HepG2 (cell line): ENCODE measurements around the gene VAMP8. TPM values are rescaled to one million over a fixed set of nuclear protein-coding genes. Genes with fewer than 3 reads are reported as not detected.

Source experiments
- ATAC-seq: fragments of 200-7000 bp; cut with Tn5 transposase; 3 replicates; pipeline ENCODE4 v1.9.1; 2020; ENCODE audit warnings: mild to moderate bottlenecking, moderate library complexity
- BruUV-seq: library from RNA; stranded (reverse); fragments of 400-500 nt; replicated peaks from 2 replicates; lab custom pipeline; 2021; lab: Mats Ljungman, UMichigan
- CTCF ChIA-PET: fragments of 300-600 bp; formaldehyde crosslinking; extraction: SDS; loops from one replicate; lab custom pipeline; 2021; ENCODE audit warnings: low total read pairs, inconsistent platforms, low intra/inter-chr PET ratio; lab: Yijun Ruan, JAX
- POLR2A ChIA-PET: fragments of 350-600 bp; sonication (Branson Sonifier 250); formaldehyde crosslinking; loops from one replicate; lab custom pipeline; 2020; ENCODE audit warnings: antibody characterized with exemption, inconsistent platforms; lab: Yijun Ruan, JAX
- DNase-seq: peaks from one replicate; pipeline ENCODE4 v3.0.0-alpha.2; 2015; ENCODE audit warnings: low spot score
- FAIRE-seq: peaks from 3 replicates; lab custom pipeline; 2011; peaks lifted over from hg19 to GRCh38; lab: Jason Lieb, UNC
- H2AFZ ChIP-seq: one replicate; pipeline ENCODE4 v1.6.1; 2011; ENCODE audit warnings: low read length, inconsistent platforms
- H3K27ac ChIP-seq: fragments of 300-600 bp; 3 replicates; pipeline ENCODE4 v1.8.0; 2011; ENCODE audit warnings: mixed run types, mild to moderate bottlenecking, mixed read lengths, low read length, inconsistent platforms; ENCODE audit not compliant: insufficient read depth; ENCODE audit errors: extremely low read length
- H3K27me3 ChIP-seq, 2 experiments: fragments of 200-600 bp in 1 of 2; 2 replicates in 1 of 2; 3 replicates in 1 of 2; pipeline versions ENCODE4 v1.6.0 to v1.8.0; 2011; ENCODE audit warnings: low read length in 2 of 2, mild to moderate bottlenecking in 2 of 2, moderate library complexity in 2 of 2, inconsistent platforms in 1 of 2; ENCODE audit not compliant: insufficient read depth in 2 of 2, control insufficient read depth in 1 of 2
- H3K36me3 ChIP-seq, 2 experiments: fragments of 200-600 bp in 1 of 2; replicated peaks in 1 of 2; 2 replicates in 1 of 2; 3 replicates in 1 of 2; pipeline versions ENCODE4 v1.5.1 to v1.8.0; 2011; ENCODE audit warnings: low read length in 2 of 2, inconsistent platforms in 1 of 2; ENCODE audit not compliant: insufficient read depth in 2 of 2, control insufficient read depth in 1 of 2
- H3K4me1 ChIP-seq: 2 replicates; pipeline ENCODE4 v1.5.1; 2012; ENCODE audit warnings: low read length, inconsistent platforms; ENCODE audit not compliant: insufficient read depth
- H3K4me2 ChIP-seq: 2 replicates; pipeline ENCODE4 v1.6.0; 2011; ENCODE audit warnings: low read depth, low read length, inconsistent platforms
- H3K4me3 ChIP-seq, 3 experiments: fragments of 200-600 bp in 1 of 3; sonication (generic), shearing (Covaris generic) in 1 of 3; replicated peaks in 1 of 3; 2 replicates each; pipeline ENCODE4 v1.5.1; 2011 to 2016; ENCODE audit warnings: low read length in 3 of 3, inconsistent platforms in 2 of 3, low read depth in 2 of 3, mild to moderate bottlenecking in 2 of 3, control low read depth in 1 of 3, mixed read lengths in 1 of 3; ENCODE audit not compliant: insufficient read depth in 1 of 3
- H3K79me2 ChIP-seq: one replicate; pipeline ENCODE4 v1.6.1; 2011; ENCODE audit warnings: low read length, inconsistent platforms; ENCODE audit not compliant: insufficient read depth
- H3K9ac ChIP-seq: 2 replicates; pipeline ENCODE4 v1.6.0; 2011; ENCODE audit warnings: mild to moderate bottlenecking, low read depth, low read length, inconsistent platforms; ENCODE audit not compliant: insufficient read depth
- H3K9me3 ChIP-seq: 2 replicates; pipeline ENCODE4 v1.5.1; 2012; ENCODE audit warnings: mild to moderate bottlenecking, low read length
- H4K20me1 ChIP-seq: 2 replicates; pipeline ENCODE4 v1.6.0; 2011; ENCODE audit warnings: inconsistent platforms, mild to moderate bottlenecking, low read length, moderate library complexity; ENCODE audit not compliant: insufficient read depth
- GFI1 ChIP-seq: sonication (generic); formaldehyde crosslinking; IDR thresholded peaks from 2 replicates; pipeline ENCODE4 v1.5.0; 2020; ENCODE audit warnings: missing genetic modification reagents, mild to moderate bottlenecking, borderline replicate concordance
- KDM4B ChIP-seq: sonication (generic); formaldehyde crosslinking; IDR thresholded peaks from 2 replicates; pipeline ENCODE4 v1.4.0; 2020; ENCODE audit warnings: missing genetic modification reagents
- KDM6A ChIP-seq: IDR thresholded peaks from 2 replicates; pipeline ENCODE4 v1.6.1; 2016; ENCODE audit warnings: low read depth
- PAF1 ChIP-seq: IDR thresholded peaks from 2 replicates; pipeline ENCODE4 v1.6.1; 2016; ENCODE audit warnings: missing genetic modification reagents, missing compliant biosample characterization
- ZBTB21 ChIP-seq: sonication (generic); formaldehyde crosslinking; IDR thresholded peaks from 2 replicates; pipeline ENCODE4 v1.4.0; 2020; ENCODE audit warnings: missing genetic modification reagents
- ZNF33A ChIP-seq: sonication (generic); formaldehyde crosslinking; IDR thresholded peaks from 2 replicates; pipeline ENCODE4 v1.5.1; 2020; ENCODE audit warnings: missing genetic modification reagents, mild to moderate bottlenecking, moderate library complexity, borderline replicate concordance
- WGBS: methylation state at CpG from one replicate; pipeline ENCODE4 v1.1.6; 2017; ENCODE audit warnings: low lambda C conversion rate; 5-methylcytosine and 5-hydroxymethylcytosine counted together
- in situ Hi-C: cut with HindIII; loops from 2 replicates; pipeline ENCODE4 v1.10.0; 2017; ENCODE audit warnings: low pct_unique_long_range_greater_than_20kb; ENCODE audit not compliant: extremely low pct_ligation_motif_present
- intact Hi-C: fragments of 100-400 bp; cut with micrococcal nuclease; formaldehyde crosslinking; loops from one replicate; pipeline ENCODE4 v1.10.0; 2022; ENCODE audit not compliant: unreplicated experiment
- polyA plus RNA-seq, 8 experiments: library from polyadenylated mRNA; depleted of rRNA in 3 of 8; stranded (reverse) in 7 of 8; unstranded in 1 of 8; fragments of >200 nt; fragmentation: Illumina TruSeq in 4 of 8; extraction: Trizol in 4 of 8; gene quantifications; 2 replicates each; pipeline versions ENCODE4 v1.2.1 to v1.2.3, GENCODE V29; 2011 to 2016; ENCODE audit warnings: low read depth in 4 of 8, missing spikeins in 1 of 8, mixed read lengths in 1 of 8; ENCODE audit not compliant: insufficient read depth in 1 of 8
- total RNA-seq, 5 experiments: library from RNA; depleted of rRNA; stranded (reverse); fragments of >200 nt; fragmentation: Illumina TruSeq; extraction: Trizol; gene quantifications; 2 replicates each; pipeline ENCODE4 v1.2.3, GENCODE V29; 2016; ENCODE audit warnings: low read depth in 1 of 5

The VAMP8 gene
- total and polyA plus RNA-seq, 2 of the 13 experiments (the other 11 are each of a cell fraction or from before 2014, with no cell fraction given): 83.3 to 157 TPM

- Histone ChIP-seq H2AFZ (no peak overlapping the region), H3K27me3 (no peaks in the 10 kb centered on the region), H3K4me2 (no peak overlapping the region), H4K20me1 (peaks cover 12% of the 10 kb centered on the region; the same call in 1 of the 2 replicates), H3K36me3 (peaks cover 44 to 84% of the 10 kb centered on the region in 2 experiments), H3K9ac (no peak overlapping the region), H3K27ac (no peak overlapping the region), H3K4me3 (no peak overlapping the region), H3K9me3 (no peaks in the 10 kb centered on the region), H3K79me2 (peaks cover 32% of the 10 kb centered on the region), H3K4me1 (peaks cover 33% of the 10 kb centered on the region)
- in situ Hi-C loops: loop anchor here (5.0 kb wide), 2 partner anchors 133 to 163 kb away; no protein-coding TSS in a partner anchor
- DNase-seq (no peak), FAIRE-seq (no peak), ATAC-seq (no peak)
- POLR2A ChIA-PET: interaction anchor here (1.3 to 20.8 kb wide), 5 partner anchors 14 to 135 kb away, joined by 4 to 645 read pairs (median 134); partner anchors contain the start of genes C2orf68, MAT2A, RNF181 and SH2D6
- 97% methylated on average over 3 of the region's 3 CpGs for WGBS
- BruUV-seq: no TSS peak
- no peak for TF ChIP-seq KDM6A (CRISPR knock-in tag)
- 0 out of 2 replicates have a peak, but pooled peaks have one; percentile 25 for TF ChIP-seq PAF1 (CRISPR knock-in tag)
- CTCF ChIA-PET: no interaction called here
- intact Hi-C loops: loop anchor here (5.0 kb wide), 1 partner anchor 228 kb away; the partner anchor contains the start of gene TGOLN2
Measured at GRCh38 chr2:85554980-85555612, 22.3 kb upstream of the VAMP8 start.

- Histone ChIP-seq H3K27me3 (peaks cover 0 to 4% of the 10 kb centered on the region in 2 experiments; a peak in 1 of 5 replicates), H3K36me3 (peaks cover 29 to 65% of the 10 kb centered on the region in 2 experiments), H4K20me1 (peaks cover 6% of the 10 kb centered on the region; the same call in 1 of the 2 replicates), H3K4me3 (no peak overlapping the region), H3K27ac (no peak overlapping the region), H3K79me2 (peaks cover 41% of the 10 kb centered on the region), H3K4me1 (peaks cover 37% of the 10 kb centered on the region), H3K9ac (no peak overlapping the region), H2AFZ (no peak overlapping the region), H3K4me2 (no peak overlapping the region), H3K9me3 (no peaks in the 10 kb centered on the region)
- no peak for ATAC-seq
- intact Hi-C loops (no loop called here), in situ Hi-C loops (no loop called here)
- no peak for FAIRE-seq
- DNase-seq: no peak
- BruUV-seq: no TSS peak
- ChIA-PET CTCF (no interaction called here), POLR2A (interaction anchor here (1.5 to 20.8 kb wide), 7 partner anchors 8 to 137 kb away, joined by 6 to 645 read pairs (median 18); partner anchors contain the start of genes C2orf68, MAT2A, RNF181 and SH2D6)
- TF ChIP-seq ZBTB21 (CRISPR knock-in tag) (no peak), ZNF33A (no peak), GFI1 (CRISPR knock-in tag) (no peak), KDM4B (no peak)
- WGBS: 96% methylated on average over 5 of the region's 5 CpGs
Measured at GRCh38 chr2:85557130-85557529, 20.3 kb upstream of the VAMP8 start.
